ENCODE data around the gene NUBPL.

NUBPL gene, protein sequence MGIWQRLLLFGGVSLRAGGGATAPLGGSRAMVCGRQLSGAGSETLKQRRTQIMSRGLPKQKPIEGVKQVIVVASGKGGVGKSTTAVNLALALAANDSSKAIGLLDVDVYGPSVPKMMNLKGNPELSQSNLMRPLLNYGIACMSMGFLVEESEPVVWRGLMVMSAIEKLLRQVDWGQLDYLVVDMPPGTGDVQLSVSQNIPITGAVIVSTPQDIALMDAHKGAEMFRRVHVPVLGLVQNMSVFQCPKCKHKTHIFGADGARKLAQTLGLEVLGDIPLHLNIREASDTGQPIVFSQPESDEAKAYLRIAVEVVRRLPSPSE

DNA sequence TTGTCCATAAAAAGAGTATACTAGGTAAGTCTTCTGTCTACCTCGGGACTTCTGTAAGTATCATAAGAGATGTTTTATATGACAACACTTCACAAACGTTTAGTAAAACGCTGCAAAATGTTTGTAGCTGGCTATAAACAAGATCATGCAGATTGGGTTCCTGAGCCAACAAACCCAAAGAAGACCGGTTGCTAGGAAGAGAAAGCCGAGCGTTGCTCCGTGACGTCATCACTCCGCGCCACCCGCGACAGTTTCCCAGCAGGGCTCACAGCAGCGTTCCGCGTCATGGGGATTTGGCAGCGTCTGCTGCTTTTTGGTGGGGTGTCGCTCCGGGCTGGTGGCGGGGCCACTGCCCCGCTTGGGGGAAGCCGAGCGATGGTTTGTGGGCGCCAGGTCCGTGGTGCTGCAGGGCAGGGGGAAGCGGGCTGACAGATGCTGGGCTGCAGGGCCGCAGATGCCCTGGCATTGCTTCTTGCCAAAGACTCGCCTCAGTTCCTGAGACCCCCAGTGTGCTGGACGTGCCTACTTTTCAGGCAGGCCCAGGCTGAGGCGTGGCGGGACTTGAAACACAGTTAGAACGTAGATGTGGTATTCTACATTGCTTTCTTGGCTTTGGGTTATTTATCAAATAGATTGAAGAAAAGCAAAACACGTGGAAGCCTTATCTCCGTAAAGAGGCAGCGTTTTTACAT, at the start of gene NUBPL:
Gene NUBPL, plus strand, starts transcription at position 250 of the 692 bp plus-strand sequence. Its CDS starts 36 bp downstream, at position 286.
- peak; percentile 97 for DNase-seq

DNA sequence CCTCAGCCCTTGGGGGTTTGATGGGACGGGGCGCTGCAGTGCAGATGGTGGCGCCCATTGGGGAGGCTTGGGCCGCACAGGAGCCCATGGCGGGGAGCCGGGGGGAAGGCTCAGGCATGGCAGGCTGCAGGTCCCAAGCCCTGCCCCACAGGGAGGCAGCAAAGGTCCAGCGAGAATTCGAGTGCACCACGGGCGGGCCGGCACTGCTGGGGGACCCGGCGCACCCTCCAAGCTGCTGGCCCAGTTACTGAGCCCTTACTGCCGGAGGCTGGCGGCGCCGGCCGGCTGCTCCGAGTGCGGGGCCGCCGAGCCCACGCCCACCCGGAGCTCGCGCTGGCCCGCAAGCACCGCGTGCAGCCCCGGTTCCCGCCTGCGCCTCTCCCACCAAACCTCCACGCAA, 34.1 kb upstream of the NUBPL start:
- no peak for DNase-seq

DNA sequence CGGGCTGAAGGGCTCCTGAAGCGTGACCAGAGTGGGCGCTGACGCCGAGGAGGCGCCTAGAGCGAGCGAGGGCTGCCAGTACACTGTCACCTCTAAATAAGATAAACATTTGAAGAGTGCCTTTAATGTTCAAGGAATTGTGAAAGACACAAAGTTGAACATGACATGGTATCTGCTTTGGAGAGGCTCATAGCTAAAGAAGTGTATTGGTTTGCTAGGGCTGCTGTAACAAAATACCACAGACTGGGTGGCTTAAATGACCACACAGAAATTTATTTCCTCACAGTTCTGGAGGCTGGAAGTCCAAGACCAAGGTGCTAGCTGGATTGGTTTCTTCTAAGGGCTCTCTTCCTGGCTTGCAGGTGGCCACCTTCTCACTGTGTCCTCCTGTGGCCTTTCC, 33.7 kb upstream of the NUBPL start:
- no peak for DNase-seq

DNA sequence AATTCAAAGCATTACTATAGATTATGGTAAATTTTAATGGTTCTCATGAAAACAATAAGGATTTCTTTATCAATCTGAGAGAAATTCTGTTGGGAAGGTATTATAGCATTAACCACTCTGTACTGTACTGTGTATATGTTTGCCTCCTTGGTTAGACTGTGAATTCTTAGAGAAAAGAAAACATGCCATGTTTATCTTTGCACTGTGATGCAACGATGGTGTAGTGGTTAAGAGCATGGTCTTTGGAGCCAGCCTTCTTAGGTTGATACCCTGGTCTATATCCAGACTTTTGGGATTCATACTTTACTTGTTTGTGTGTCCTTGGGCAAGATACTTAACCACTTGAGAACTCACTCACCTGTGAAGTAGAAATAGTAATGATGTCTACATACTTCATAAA, 32.2 kb upstream of the NUBPL start:
- no peak for DNase-seq

DNA sequence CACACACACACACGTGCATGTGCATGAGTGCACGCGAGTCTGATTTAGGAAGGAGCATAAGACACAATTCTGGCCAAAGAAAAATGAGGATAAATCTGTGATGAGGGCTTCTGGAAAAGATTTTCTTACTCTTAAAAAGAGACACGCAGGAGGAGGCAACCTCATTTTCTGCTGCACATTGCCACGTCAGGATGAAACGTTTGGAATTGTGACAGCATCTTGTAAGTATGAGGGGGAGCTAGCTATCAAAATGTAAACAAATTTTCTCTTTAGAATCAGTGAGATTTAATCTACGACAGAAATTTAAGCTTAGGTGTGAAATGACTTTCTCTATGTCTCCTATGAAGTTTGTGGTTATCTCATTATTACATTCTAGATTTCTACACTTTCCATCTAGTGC, 31.1 kb upstream of the NUBPL start:
- DNase-seq, result no peak

DNA sequence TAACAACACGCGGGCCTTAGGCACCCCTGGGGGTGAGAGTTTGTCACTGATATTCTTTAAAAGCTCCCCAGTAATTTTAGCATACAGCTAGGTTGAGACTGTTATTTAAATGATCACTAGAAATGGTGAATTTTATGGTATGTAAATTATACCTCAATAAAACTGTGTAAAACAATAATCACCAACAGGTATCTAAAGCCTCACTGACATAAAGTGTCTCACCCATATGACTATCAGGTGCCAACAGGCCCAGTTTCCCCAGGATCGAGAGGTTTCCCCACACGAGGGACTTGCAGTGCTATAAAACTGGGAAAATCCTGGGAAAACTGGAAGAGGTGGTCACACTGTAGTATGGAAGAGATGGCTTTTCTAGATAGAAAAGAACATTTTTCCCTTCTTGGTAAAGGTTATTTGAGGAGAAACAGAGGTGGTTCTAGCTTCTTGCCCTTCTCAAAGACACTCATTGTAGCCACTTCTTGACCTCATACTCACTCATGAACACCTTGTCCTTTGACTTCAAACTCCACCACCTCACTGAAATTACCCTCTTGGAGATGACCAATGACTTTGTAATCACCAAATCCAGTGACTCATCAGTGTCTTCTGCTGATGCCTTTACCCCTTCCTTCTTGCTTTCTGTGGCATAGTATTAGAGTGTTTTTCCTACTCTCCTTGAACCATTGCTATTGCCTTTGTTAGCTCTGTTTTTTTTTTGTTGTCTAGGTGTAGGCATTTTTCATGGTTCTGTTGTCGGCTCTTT, 24.8 kb upstream of the NUBPL start:
- no peak for DNase-seq

DNA sequence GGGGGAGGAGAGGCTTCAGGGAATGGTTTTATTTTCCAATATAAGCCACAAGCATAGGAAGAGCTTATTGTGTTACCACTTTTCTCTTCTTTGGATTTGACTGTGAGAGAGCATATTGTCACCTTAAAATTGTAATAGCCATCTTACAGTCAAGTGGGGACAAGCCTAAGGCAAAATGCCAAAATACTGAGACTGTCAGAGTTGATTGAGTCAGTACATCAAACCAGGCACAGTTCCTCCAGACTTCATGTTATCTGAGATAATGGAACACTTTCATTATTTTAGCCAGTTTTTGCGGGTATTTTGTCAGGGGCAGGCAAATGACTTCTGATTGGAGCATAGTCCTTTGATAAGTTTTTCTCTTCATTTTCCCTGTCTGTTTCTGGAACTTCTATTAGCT, 19.5 kb upstream of the NUBPL start:
- DNase-seq, result no peak

DNA sequence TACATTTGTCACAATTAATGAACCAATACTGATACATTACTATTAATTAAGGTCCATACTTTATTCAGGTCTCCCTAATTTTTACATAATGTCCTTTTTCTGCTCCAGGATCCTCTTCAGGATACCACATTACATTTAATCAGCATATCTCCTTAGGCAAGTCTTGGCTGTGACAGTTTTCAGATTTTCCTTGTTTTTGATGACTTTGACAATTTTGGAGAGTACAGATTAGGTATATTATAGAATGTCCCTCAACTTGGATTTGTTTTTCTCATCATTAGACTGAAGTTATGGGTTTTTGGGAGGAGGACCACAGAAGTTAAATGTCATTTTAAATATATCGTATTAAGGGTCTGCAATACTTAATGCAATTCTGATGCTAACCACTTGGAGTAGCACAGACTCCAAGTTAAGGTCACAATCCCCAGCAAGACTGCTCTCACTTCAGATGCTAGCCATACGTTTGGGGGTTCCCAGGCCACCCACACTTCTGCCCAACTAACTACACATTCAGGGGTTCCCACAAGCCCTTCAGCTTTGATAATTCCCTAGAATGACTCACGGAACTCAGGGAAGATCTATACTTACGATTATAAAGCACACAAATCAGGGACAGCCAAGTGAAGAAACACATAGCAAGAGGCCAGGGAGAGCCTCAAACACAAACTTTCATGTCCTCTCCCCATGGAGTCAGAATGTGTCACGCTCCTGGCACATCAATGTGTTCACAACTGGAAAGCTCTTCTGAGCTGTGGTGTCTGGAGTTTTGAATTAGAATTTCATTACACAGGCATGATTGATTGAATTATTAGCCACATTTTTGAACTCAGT, 17.0 kb upstream of the NUBPL start:
- no peak for DNase-seq

DNA sequence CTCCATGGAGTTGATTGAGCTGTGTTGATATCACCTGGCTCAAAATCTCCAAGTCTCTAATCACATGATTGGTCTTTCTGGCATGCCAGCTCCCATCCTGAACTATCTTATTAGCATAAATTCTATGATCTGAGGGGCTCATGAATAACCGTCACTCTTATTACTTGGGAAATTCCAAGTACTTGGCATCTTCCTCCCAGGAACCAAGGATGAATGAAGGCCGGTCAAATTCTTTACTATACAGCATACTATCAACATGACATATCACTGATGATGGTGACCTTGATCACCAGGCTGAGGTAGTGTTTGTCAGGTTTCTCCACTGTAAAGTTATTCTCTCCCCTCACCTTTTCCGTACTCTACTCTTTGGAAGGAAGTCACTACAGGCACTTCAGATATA, 16.4 kb upstream of the NUBPL start:
- DNase-seq, result no peak

DNA sequence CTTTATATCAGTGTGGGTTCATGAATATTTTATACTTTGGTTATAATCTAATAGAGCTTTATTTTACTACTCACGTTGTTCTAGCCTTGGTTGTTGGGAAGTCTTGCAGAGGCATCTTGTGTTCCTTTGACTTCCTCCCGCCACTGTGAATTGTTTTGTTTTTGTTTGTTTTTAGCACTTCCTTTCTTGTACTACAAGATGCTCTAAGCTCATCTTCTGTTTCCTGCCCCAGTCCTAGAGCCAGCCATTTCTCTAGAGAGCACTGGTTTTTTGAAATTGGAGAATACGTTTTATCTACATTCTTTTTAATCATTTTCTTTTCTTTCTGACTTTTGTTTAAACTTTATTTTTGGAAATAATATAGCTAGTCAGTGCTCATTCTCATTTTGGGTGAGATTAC, 15.9 kb upstream of the NUBPL start:
- DNase-seq, result no peak

DNA sequence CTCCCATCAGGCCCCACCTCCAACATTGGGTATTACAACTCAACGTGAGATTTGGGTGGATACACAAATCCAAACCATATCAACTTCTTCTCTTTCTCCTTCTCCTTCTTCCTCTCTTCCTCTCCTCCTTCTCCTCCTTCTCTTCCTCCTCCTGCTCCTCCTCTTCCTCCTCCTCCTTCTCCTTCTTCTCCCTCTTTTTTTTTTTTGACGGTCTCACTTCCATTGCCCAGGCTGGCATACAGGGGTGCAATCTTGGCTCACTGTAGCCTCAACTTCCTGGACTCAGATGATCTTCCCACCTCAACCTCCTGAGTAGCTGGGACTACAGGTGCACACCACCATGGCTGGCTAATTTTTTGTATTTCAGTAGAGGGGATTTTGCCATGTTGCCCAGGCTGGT, 11.4 kb upstream of the NUBPL start:
- DNase-seq, result no peak

DNA sequence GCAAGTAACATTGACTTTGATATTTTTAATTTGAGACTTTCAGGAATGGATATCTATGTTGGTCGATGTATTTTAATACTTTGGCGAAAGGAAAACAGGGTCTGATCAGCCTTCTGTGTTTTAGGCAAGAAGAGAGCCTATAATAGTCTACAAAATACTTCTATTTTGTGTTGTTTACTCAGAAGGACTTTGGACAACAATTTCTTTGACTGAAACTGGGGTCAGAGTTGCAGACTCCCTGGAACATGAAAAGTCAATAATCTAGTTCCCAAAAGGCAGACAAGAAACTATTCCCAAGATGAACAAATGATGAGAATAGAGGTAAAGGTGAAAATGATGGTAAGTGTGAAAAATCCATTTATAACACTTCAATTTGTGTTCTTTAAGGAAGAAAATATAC, 10.6 kb upstream of the NUBPL start:
- DNase-seq, result no peak

DNA sequence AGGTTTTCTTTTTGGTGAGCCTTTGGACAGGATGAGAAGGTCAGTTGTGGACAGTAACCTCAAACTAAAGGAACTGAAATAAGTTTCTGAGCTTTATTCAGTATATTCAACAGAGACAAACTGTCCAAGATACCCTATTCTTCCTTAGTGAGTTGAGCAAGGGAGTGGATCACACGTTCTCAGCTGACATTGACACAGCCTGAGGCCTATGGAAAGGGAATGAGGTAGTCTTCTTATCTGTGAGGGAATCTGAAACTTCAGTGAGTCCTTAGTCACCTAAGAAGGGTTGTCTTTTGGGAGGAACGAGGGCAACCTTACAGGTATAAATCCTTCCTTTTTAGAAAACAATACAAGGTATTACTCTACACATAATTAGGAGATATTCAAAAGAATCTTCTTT, 5.0 kb upstream of the NUBPL start:
- DNase-seq, result no peak

DNA sequence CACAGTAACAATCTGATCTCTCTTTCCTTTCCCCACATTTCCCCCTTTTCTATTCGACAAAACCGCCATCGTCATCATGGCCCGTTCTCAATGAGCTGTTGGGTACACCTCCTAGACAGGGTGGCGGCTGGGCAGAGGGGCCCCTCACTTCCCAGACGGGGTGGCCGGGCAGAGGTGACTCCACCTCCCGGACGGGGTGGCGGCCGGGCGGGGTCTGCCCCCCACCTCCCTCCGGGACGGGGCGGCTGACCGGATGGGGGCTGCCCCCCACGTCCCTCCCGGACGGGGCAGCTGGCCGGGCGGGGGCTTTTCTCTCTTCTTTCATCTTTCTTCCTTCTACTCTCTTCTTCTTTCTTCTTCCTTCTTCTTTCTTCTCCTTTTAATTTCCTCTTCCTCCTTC, 1.3 kb upstream of the NUBPL start:
- DNase-seq, result no peak

DNA sequence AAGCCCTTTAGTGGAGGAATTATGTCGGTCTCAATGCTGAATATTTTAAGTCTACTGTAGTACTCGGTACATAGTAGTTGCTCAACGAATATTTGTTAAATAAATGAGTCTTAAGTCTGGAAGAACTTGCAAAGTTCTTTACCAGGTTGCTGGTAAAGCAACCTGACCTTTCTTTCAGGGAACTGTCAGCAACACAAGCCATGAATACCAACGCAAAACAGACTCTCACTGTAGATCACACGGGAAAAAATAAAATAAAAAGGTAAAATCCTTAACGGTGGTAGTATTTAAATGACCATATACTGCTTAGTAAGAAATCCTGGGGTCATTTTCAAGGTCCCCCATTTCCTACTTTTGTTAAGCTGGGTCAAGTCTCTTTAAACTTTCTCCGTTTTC, 447 bp upstream of the NUBPL start:
- DNase-seq, result no peak

DNA sequence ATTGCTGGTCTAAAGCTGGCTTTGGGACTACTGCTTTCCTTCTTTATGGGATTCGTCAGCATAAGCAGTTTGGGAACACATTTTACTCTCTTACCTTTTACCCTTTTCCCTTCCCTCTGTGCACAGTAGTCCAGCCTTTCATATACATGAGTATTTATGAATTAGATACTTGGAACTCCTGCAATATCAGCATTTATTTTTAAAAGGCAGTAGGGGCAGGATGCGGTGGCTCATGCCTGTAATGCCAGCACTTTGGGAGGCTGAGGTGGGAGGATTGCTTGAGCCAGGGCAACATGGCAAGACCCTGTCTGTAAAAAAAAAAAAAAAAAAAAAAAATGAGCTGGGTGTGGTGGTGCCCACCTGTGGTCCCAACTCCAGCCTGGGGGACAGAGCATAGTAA, 3.0 kb downstream of the NUBPL start:
- no peak for DNase-seq

DNA sequence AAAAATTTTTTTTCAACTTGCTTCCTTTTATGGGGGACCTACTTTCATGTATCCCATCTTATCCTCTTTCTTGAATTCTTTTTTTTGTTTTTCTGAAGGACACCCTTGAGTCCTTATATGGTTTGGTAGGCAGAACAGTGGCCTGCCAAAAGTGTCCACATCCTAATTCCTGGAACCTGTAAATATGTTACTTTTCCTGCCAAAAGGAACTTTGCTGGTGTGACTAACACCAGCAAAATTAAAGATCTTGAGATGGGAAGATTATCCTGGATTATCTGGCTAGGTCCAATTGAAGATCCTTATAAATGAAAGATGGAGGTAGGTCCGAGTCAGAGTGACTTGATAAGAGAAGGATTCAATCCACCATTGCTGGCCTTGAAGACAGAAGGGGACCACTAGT, 5.3 kb downstream of the NUBPL start:
- DNase-seq, result no peak

DNA sequence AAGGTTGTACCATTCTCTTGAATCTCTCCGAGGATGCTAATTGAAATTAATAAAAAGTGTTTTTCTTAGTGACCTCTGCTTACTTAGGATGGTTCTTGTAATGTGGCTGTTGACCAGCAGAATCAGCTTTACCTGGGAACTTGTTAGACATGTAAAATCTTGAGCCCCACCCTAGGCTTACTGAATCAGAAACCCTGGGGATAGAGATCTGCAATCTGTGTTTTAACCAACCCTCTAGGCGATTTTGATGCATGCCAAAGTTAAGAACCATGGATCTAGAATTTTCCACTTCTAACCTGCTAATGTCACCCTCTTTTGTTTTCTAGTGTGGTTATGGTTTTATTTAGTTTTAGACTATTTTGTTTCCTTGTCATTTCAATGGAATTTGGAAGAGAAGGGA, 6.5 kb downstream of the NUBPL start:
- no peak for DNase-seq

DNA sequence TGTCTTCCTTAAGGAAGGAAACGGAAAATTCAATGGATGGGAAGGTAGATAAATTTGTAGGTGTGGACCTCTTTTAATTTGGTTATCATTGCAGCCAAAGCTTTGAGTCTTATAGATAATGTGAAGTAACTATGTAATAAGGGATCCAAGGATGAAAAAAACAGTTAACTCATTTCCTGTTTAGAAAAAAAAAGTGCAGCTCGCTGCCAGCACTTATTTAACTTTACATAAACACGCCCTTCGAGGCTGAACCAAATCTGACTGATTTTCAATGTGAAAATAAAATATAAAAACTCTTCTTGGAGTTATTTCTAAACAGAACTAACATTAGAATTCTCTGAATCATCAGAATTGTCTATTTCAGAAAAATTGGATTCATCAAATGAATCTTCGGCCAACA, 7.0 kb downstream of the NUBPL start:
- DNase-seq, result no peak

DNA sequence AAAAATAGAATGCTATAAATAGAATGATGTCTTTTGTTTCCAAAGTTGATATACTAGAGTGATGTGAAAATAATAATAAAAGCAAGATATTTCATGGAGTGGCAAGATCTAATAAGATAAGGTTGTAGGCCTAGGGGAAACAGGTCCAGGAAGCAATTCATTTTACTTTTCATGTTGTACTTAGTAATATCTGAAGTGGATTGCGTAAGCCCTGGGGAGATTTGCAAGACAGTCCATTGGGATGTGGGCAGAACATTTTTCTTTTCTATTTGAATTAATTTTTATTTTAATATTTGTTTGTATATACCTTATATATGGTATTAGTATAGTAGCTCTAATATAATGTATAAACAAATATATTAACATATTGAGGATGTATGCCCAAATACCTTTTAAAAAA, 7.5 kb downstream of the NUBPL start:
- DNase-seq, result no peak

DNA sequence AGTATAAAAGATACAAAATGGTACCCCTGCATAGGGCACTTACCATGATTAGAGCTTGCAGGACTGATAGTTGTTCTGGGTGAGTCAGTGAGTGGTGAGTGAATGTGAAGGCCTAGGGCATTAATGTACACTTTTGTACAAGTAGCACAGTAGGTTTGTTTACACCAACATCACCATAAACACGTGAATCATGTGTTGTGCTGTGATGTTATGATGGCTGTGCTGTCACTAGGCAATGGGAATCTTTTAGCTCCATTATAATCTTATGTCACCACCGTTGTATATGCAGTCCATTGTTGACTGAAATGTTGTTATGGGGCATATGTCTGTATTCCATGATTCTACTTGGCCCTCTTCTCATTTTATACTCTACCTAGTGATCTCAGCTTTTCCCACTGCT, 11.8 kb downstream of the NUBPL start:
- DNase-seq, result no peak

DNA sequence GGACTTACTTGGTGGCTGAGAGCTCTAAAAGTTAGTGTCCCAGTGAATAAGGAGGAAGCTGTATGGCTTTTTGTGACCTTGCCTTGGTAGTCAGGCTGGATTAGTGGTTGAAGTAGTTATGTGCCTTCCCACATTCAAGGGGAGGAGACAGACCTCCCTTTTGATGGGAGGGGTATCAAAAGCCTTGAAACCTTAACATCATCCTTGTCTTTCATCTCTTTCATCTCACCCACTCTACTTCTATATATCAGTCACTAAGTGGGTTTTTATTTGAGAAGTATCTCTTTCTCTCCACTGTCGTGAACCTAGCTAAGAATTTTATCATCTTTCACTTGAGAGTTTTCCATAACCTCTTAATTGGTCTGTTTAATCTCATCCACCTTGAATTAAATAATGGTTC, 15.7 kb downstream of the NUBPL start:
- DNase-seq, result no peak

DNA sequence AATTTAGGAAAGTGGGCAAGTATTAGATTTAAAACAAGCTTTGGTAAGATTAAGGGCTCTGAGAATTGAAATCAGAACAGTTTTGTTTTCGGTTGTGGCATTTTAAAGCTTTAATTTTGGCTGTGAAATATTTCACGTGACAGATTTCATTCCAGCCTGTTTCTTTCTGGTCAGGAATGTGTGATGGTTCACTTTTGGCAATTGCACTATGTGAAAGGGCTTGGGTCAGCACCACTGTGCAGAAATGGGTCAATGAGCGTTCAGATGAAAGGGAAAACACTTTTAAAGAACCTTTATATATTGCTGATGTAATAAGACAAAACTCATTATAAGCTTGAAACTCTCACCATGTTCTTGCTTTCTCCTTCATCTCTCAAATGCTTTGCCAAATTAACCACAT, 17.1 kb downstream of the NUBPL start:
- no peak for DNase-seq
